Nephron progenitor cell (in vitro differentiated cells): ENCODE measurements around the gene ACTG1.
A peak's percentile ranks its signal among the peaks of the same experiment; 100 is the strongest.

Experiments
- DNase-seq: peaks from one replicate; pipeline ENCODE4 v3.0.0; 2021
- H3K27ac Mint-ChIP-seq: 2 replicates; pipeline ENCODE4 v1.8.0; 2021; ENCODE audit warnings: mild to moderate bottlenecking, moderate library complexity, mixed read lengths
- H3K27me3 Mint-ChIP-seq: 2 replicates; pipeline ENCODE4 v1.8.0; 2021; ENCODE audit warnings: mild to moderate bottlenecking, low read depth, mixed read lengths; ENCODE audit not compliant: poor library complexity
- H3K36me3 Mint-ChIP-seq: 2 replicates; pipeline ENCODE4 v1.8.0; 2021; ENCODE audit warnings: low read depth, mixed read lengths
- H3K4me1 Mint-ChIP-seq: 2 replicates; pipeline ENCODE4 v1.8.0; 2021; ENCODE audit warnings: mixed read lengths
- H3K4me3 Mint-ChIP-seq: 2 replicates; pipeline ENCODE4 v1.8.0; 2021; ENCODE audit warnings: mild to moderate bottlenecking, moderate library complexity, mixed read lengths
- H3K9me3 Mint-ChIP-seq: 2 replicates; pipeline ENCODE4 v1.8.0; 2021; ENCODE audit warnings: mild to moderate bottlenecking, moderate library complexity, mixed read lengths
- CTCF ChIP-seq: fragments of 200-600 bp; sonication (generic); IDR thresholded peaks from 2 replicates; pipeline ENCODE4 v1.5.0; 2021; ENCODE audit warnings: antibody characterized with exemption

The ACTG1 gene

GRCh38 chr17:81492202-81492601 is 20.4 kb downstream of the ACTG1 start:
- no peak for DNase-seq
- H3K27me3 Mint-ChIP-seq = peaks cover 7% of the 10 kb centered on the region
- H3K9me3 Mint-ChIP-seq = no peaks in the 10 kb centered on the region
- no peak overlapping the region for H3K27ac Mint-ChIP-seq
- no peaks in the 10 kb centered on the region for H3K36me3 Mint-ChIP-seq
- H3K4me1 Mint-ChIP-seq = peaks cover 46% of the 10 kb centered on the region
- TF ChIP-seq CTCF = no peak
- no peak overlapping the region for H3K4me3 Mint-ChIP-seq

GRCh38 chr17:81491761-81492160 is 20.8 kb downstream of the ACTG1 start:
- DNase-seq = no peak
- TF ChIP-seq CTCF = no peak
- Mint-ChIP-seq H3K27ac (no peak overlapping the region), H3K36me3 (no peaks in the 10 kb centered on the region), H3K9me3 (no peaks in the 10 kb centered on the region), H3K4me1 (peaks cover 46% of the 10 kb centered on the region), H3K4me3 (no peak overlapping the region), H3K27me3 (peaks cover 8% of the 10 kb centered on the region)

- TF ChIP-seq CTCF = no peak
- H3K36me3 Mint-ChIP-seq = no peaks in the 10 kb centered on the region
- H3K4me1 Mint-ChIP-seq = peaks cover 52% of the 10 kb centered on the region
- no peak overlapping the region for H3K27ac Mint-ChIP-seq
- no peak for DNase-seq
- H3K4me3 Mint-ChIP-seq = no peak overlapping the region
- no peaks in the 10 kb centered on the region for H3K9me3 Mint-ChIP-seq
- H3K27me3 Mint-ChIP-seq = peaks cover 13% of the 10 kb centered on the region
Measured at GRCh38 chr17:81491181-81491581, 21.4 kb downstream of the ACTG1 start.

- Mint-ChIP-seq H3K4me1 (peaks cover 56% of the 10 kb centered on the region), H3K9me3 (no peaks in the 10 kb centered on the region), H3K27me3 (peaks cover 13% of the 10 kb centered on the region), H3K36me3 (no peaks in the 10 kb centered on the region), H3K4me3 (peak overlapping the region; percentile 74), H3K27ac (no peak overlapping the region)
- no peak for DNase-seq
- TF ChIP-seq CTCF = no peak
Measured at GRCh38 chr17:81489998-81490992, 22.3 kb downstream of the ACTG1 start.

- Mint-ChIP-seq H3K9me3 (no peaks in the 10 kb centered on the region), H3K4me1 (peaks cover 48% of the 10 kb centered on the region), H3K36me3 (no peaks in the 10 kb centered on the region), H3K4me3 (peak overlapping the region; percentile 74), H3K27me3 (peaks cover 13% of the 10 kb centered on the region), H3K27ac (no peak overlapping the region)
- no peak for DNase-seq
- no peak for TF ChIP-seq CTCF
Measured at GRCh38 chr17:81489012-81489997, 23.3 kb downstream of the ACTG1 start.
